HCT116 (cell line): Measurements from ENCODE around the gene TBC1D4. TPM values are rescaled to one million over a fixed set of nuclear protein-coding genes. Genes with fewer than 3 reads are reported as not detected.

Experiments
- ATAC-seq: fragments of 200-7000 bp; cut with Tn5 transposase; 2 replicates; pipeline ENCODE4 v1.9.1; 2020; ENCODE audit warnings: mild to moderate bottlenecking, moderate library complexity
- BruUV-seq: library from RNA; stranded (reverse); fragments of 400-500 nt; replicated peaks from 2 replicates; lab custom pipeline; 2021; lab: Mats Ljungman, UMichigan
- CTCF ChIA-PET: fragments of 300-600 bp; sonication (Branson Sonifier 250); formaldehyde crosslinking; loops from one replicate; lab custom pipeline; 2021; ENCODE audit warnings: antibody characterized with exemption; lab: Charles Lee
- POLR2A ChIA-PET: fragments of 300-600, 350-600 bp; sonication (Branson Sonifier 250); formaldehyde crosslinking; loops from one replicate; lab custom pipeline; 2021; ENCODE audit warnings: antibody characterized with exemption; lab: Charles Lee
- RAD21 ChIA-PET, 2 experiments: fragments of 300-600 bp; sonication (Branson Sonifier 250); formaldehyde crosslinking; loops; one replicate each; lab custom pipeline; 2023; ENCODE audit warnings: low total read pairs in 2 of 2; ENCODE audit not compliant: uncharacterized antibody in 2 of 2, unreplicated experiment in 2 of 2, low non-redundant PET in 1 of 2; lab: Charles Lee
- DNase-seq: peaks from one replicate; pipeline ENCODE4 v3.0.0-alpha.2; 2010; ENCODE audit warnings: low read depth, low spot score
- H2AFZ ChIP-seq: fragments of 200-600 bp; shearing (Covaris generic), sonication (generic); 2 replicates; pipeline ENCODE4 v1.6.1; 2017; ENCODE audit warnings: low read depth, mixed run types, mixed read lengths, antibody characterized with exemption, low read length; ENCODE audit not compliant: poor library complexity, severe bottlenecking
- H3K27ac ChIP-seq: 2 replicates; pipeline ENCODE4 v1.5.1; 2012; ENCODE audit warnings: low read depth, low read length
- H3K27me3 ChIP-seq: fragments of 200-600 bp; sonication (generic); 2 replicates; pipeline ENCODE4 v1.6.1; 2016; ENCODE audit warnings: mixed run types, low read length, mixed read lengths; ENCODE audit not compliant: insufficient read depth
- H3K36me3 ChIP-seq, 2 experiments: fragments of 200-500 bp in 1 of 2; fragments of 200-600 bp in 1 of 2; sonication (Bioruptor generic) in 1 of 2; sonication (generic) in 1 of 2; 2 replicates each; pipeline versions ENCODE4 v1.5.1 to v1.6.1; 2014 to 2016; ENCODE audit warnings: low read length in 2 of 2, inconsistent platforms in 1 of 2, mixed read lengths in 1 of 2, mixed run types in 1 of 2; ENCODE audit not compliant: insufficient read depth in 2 of 2, control insufficient read depth in 1 of 2
- H3K4me1 ChIP-seq, 2 experiments: fragments of 200-600 bp in 1 of 2; sonication (generic) in 1 of 2; 2 replicates each; pipeline versions ENCODE4 v1.5.1 to v1.6.1; 2012 to 2017; ENCODE audit warnings: low read length in 2 of 2, inconsistent platforms in 1 of 2, mild to moderate bottlenecking in 1 of 2, mixed read lengths in 1 of 2, mixed run types in 1 of 2, moderate library complexity in 1 of 2; ENCODE audit not compliant: insufficient read depth in 2 of 2, control insufficient read depth in 1 of 2
- H3K4me2 ChIP-seq: fragments of 200-600 bp; sonication (generic); 2 replicates; pipeline ENCODE4 v1.6.1; 2017; ENCODE audit warnings: mixed run types, low read length, mixed read lengths
- H3K4me3 ChIP-seq, 2 experiments: fragments of 200-600 bp in 1 of 2; sonication (generic) in 1 of 2; replicated peaks in 1 of 2; 2 replicates each; pipeline ENCODE4 v1.5.1; 2011 to 2016; ENCODE audit warnings: low read length in 2 of 2, control low read depth in 1 of 2, low read depth in 1 of 2, mild to moderate bottlenecking in 1 of 2, mixed read lengths in 1 of 2, mixed run types in 1 of 2
- H3K79me2 ChIP-seq: fragments of 200-600 bp; sonication (generic); 2 replicates; pipeline ENCODE4 v1.6.1; 2017; ENCODE audit warnings: mild to moderate bottlenecking, mixed run types, low read length, moderate library complexity, mixed read lengths; ENCODE audit not compliant: insufficient read depth
- H3K9ac ChIP-seq: fragments of 200-600 bp; sonication (generic); 2 replicates; pipeline ENCODE4 v1.6.1; 2016; ENCODE audit warnings: low read length, mixed read lengths
- H3K9me2 ChIP-seq: fragments of 200-600 bp; sonication (generic), shearing (Covaris generic); 2 replicates; pipeline ENCODE4 v1.6.1; 2017; ENCODE audit warnings: mixed run types, mild to moderate bottlenecking, moderate library complexity; ENCODE audit not compliant: insufficient read depth
- H3K9me3 ChIP-seq, 2 experiments: fragments of 200-500 bp in 1 of 2; fragments of 200-600 bp in 1 of 2; sonication (Bioruptor generic) in 1 of 2; sonication (generic) in 1 of 2; 2 replicates each; pipeline ENCODE4 v1.6.1; 2014 to 2017; ENCODE audit warnings: low read length in 2 of 2, mixed read lengths in 2 of 2, inconsistent platforms in 1 of 2, low read depth in 1 of 2, mild to moderate bottlenecking in 1 of 2, mixed run types in 1 of 2, moderate library complexity in 1 of 2; ENCODE audit not compliant: control insufficient read depth in 1 of 2, insufficient read depth in 1 of 2
- H4K20me1 ChIP-seq: fragments of 200-600 bp; sonication (generic), shearing (Covaris generic); 2 replicates; pipeline ENCODE4 v1.6.1; 2017; ENCODE audit warnings: mixed run types, mild to moderate bottlenecking, moderate library complexity; ENCODE audit not compliant: insufficient read depth
- FOSL1 ChIP-seq: IDR thresholded peaks from 2 replicates; pipeline ENCODE4 v1.6.1; 2012; ENCODE audit warnings: low read depth
- JUND ChIP-seq: IDR thresholded peaks from 2 replicates; pipeline ENCODE4 v1.6.1; 2012
- SIN3A ChIP-seq: IDR thresholded peaks from 2 replicates; pipeline ENCODE4 v1.6.1; 2012; ENCODE audit warnings: low read depth
- SP1 ChIP-seq: IDR thresholded peaks from 2 replicates; pipeline ENCODE4 v1.6.1; 2012; ENCODE audit warnings: low read depth
- SRF ChIP-seq: IDR thresholded peaks from 2 replicates; pipeline ENCODE4 v1.6.1; 2012; ENCODE audit warnings: low read depth
- YY1 ChIP-seq: IDR thresholded peaks from 2 replicates; pipeline ENCODE4 v1.6.1; 2011; ENCODE audit warnings: low read length, low read depth, moderate library complexity, mild to moderate bottlenecking; ENCODE audit not compliant: insufficient replicate concordance; ENCODE audit errors: extremely low read depth
- intact Hi-C: fragments of 100-400 bp; cut with micrococcal nuclease; formaldehyde crosslinking; loops from 2 replicates; pipeline ENCODE4 v1.10.0; 2022
- total RNA-seq: library from RNA; stranded (reverse); gene quantifications from one replicate; pipeline ENCODE4 v1.2.1, GENCODE V29; 2021; ENCODE audit not compliant: unreplicated experiment
- TF ChIP-seq, protein P1 (sequence below): IDR thresholded peaks from 2 replicates; pipeline ENCODE4 v1.6.1; 2012
- TF ChIP-seq, protein P2 (sequence below), 3 experiments: fragments of 200-600 bp in 1 of 3; sonication (generic) in 1 of 3; IDR thresholded peaks in 2 of 3; conservative IDR thresholded peaks in 1 of 3; 2 replicates each; pipeline ENCODE4 v1.5.1; 2012 to 2017; ENCODE audit warnings: low read depth in 2 of 3, low read length in 2 of 3, antibody characterized with exemption in 1 of 3, borderline replicate concordance in 1 of 3, control low read depth in 1 of 3, mild to moderate bottlenecking in 1 of 3, mixed read lengths in 1 of 3, mixed run types in 1 of 3, moderate library complexity in 1 of 3; ENCODE audit not compliant: insufficient read depth in 1 of 3

The TBC1D4 gene
- total RNA-seq, 1 experiment from 2014 or later: 24.6 TPM

DNA sequence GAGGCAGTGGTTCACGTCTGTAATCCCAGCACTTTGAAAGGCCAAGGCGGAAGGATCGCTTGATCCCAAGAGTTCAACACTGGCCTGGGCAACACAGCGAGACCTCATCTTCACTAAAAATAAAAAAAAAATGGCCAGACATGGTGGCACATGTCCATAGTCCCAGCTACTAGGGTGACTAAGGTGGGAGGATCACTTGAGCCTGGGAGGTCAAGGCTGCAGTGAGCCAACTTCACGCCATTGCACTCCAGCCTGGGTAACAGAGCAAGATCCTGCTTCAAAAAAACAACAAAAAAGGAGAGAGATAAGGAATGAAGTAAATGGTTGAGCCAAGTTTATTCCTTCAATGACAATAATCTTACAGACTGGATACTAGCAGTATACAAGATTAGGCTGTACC lies 21.3 kb downstream of the TBC1D4 start:
- 0 out of 2 replicates have a peak, but pooled peaks cover 7% of the 10 kb centered on the region for H4K20me1 ChIP-seq
- no peaks in the 10 kb centered on the region for H3K9me3 ChIP-seq
- DNase-seq: no peak
- RAD21 ChIA-PET: no interaction called here
- no peak overlapping the region for H2AFZ ChIP-seq
- H3K4me2 ChIP-seq: no peak overlapping the region
- no peak overlapping the region for H3K4me3 ChIP-seq
- peaks cover 50% of the 10 kb centered on the region for H3K79me2 ChIP-seq
- CTCF ChIA-PET: no interaction called here
- BruUV-seq: no TSS peak
- no peak overlapping the region for H3K27ac ChIP-seq
- intact Hi-C loops: no loop called here
- TF ChIP-seq YY1 (no peak), FOSL1 (no peak), SP1 (no peak), JUND (no peak), SIN3A (no peak), SRF (no peak)
- TF ChIP-seq, protein P1, sequence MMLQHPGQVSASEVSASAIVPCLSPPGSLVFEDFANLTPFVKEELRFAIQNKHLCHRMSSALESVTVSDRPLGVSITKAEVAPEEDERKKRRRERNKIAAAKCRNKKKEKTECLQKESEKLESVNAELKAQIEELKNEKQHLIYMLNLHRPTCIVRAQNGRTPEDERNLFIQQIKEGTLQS: no peak
- TF ChIP-seq, protein P2, sequence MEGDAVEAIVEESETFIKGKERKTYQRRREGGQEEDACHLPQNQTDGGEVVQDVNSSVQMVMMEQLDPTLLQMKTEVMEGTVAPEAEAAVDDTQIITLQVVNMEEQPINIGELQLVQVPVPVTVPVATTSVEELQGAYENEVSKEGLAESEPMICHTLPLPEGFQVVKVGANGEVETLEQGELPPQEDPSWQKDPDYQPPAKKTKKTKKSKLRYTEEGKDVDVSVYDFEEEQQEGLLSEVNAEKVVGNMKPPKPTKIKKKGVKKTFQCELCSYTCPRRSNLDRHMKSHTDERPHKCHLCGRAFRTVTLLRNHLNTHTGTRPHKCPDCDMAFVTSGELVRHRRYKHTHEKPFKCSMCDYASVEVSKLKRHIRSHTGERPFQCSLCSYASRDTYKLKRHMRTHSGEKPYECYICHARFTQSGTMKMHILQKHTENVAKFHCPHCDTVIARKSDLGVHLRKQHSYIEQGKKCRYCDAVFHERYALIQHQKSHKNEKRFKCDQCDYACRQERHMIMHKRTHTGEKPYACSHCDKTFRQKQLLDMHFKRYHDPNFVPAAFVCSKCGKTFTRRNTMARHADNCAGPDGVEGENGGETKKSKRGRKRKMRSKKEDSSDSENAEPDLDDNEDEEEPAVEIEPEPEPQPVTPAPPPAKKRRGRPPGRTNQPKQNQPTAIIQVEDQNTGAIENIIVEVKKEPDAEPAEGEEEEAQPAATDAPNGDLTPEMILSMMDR (IDR thresholded peaks at IDR 0.05 in 2 of 3, conservative IDR thresholded peaks at IDR 0.05 in 1 of 3; ENCODE audit: borderline replicate concordance in 1 of 3, insufficient read depth in 1 of 3, low read depth in 2 of 3, low read length in 2 of 3): no peak
- TF ChIP-seq, all 23 proteins: peak for 0
- no peak for ATAC-seq
- H3K36me3 ChIP-seq: no peaks in the 10 kb centered on the region
- POLR2A ChIA-PET: no interaction called here
- no peaks in the 10 kb centered on the region for H3K9me2 ChIP-seq
- 0 out of 4 replicates have a peak, but pooled peaks cover 0 to 2% of the 10 kb centered on the region in 2 experiments for H3K4me1 ChIP-seq
- no peak overlapping the region for H3K9ac ChIP-seq
- no peaks in the 10 kb centered on the region for H3K27me3 ChIP-seq
